ENCODE results near the gene INSM2. TPM values are rescaled to one million over a fixed set of nuclear protein-coding genes. Genes with fewer than 3 reads are reported as not detected.
A peak's percentile ranks its signal among the peaks of the same experiment; 100 is the strongest.

Gene INSM2, protein sequence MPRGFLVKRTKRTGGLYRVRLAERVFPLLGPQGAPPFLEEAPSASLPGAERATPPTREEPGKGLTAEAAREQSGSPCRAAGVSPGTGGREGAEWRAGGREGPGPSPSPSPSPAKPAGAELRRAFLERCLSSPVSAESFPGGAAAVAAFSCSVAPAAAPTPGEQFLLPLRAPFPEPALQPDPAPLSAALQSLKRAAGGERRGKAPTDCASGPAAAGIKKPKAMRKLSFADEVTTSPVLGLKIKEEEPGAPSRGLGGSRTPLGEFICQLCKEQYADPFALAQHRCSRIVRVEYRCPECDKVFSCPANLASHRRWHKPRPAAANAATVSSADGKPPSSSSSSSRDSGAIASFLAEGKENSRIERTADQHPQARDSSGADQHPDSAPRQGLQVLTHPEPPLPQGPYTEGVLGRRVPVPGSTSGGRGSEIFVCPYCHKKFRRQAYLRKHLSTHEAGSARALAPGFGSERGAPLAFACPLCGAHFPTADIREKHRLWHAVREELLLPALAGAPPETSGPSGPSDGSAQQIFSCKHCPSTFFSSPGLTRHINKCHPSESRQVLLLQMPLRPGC
- total RNA-seq = not detected in 2 replicates
- not detected for polyA plus RNA-seq (2012)

DNA sequence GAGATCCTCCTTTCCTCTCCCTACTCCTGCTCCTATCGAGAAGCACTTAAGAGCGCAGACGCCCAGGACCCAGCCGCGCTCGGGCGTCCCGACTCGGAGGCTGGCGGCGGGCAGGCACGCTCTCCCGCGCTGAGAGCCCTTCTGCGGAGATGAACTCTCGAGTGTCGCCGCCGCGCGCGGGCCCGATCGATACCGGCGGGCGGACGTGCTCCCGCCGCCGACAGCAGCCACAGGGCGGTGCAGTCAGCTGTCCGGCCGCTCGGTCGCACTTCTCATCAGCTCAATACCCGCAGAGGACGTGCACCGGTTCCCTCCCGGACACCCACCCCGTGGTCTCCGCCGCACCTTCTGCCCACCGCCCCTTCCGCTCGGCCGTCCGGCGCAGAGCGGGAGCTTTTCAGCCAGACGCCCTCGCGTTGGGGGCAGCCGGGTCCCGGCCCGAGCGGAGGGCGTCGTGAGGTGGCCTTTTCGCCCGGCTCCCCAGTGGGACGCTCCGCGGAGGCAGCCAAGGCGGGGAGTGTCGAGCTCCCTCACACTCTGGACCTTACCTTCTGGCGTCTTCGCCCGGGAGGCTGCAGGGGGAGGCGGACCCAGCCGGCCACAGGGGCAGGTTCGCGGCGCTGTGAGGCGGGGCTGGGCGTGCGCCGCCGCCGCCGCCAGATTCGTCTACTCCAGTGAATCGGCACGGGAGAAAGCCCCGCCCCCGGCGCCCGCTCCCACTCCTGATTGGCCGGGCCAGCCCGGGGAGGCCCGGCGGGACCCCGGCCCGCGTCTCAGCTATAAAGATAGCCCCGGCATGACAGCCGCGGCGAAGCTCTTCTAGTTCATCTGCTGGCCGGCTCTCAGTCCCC lies at the start of gene INSM2:
Gene INSM2, plus strand, starts transcription at position 808 of the 851 bp plus-strand sequence. CDS start 89 bp downstream, outside the sequence.
- peak; percentile 67 for DNase-seq (ENCODE audit: low read depth)

DNA sequence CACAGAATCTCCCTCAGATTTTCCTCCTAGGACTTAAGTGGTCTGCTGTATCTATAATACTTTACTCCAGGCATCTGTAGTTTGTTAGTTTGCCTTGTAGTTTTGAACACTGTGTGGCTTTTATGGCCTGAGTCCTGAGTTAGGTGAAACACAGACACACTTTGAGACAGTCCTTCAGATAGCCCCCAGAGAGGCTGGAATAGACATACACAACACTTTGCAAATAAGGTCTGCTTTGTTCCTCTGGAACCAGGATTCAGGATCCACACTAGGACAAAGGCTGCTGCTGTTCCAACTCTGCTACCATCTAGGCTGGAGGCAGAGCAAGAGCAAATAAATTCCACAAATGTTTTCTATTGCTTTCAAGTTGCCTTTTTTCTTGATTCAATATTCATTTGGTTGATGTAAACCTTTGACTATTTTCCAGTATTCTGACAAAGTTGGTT lies 41.4 kb upstream of the INSM2 start:
- DNase-seq (ENCODE audit: low read depth) = no peak

DNA sequence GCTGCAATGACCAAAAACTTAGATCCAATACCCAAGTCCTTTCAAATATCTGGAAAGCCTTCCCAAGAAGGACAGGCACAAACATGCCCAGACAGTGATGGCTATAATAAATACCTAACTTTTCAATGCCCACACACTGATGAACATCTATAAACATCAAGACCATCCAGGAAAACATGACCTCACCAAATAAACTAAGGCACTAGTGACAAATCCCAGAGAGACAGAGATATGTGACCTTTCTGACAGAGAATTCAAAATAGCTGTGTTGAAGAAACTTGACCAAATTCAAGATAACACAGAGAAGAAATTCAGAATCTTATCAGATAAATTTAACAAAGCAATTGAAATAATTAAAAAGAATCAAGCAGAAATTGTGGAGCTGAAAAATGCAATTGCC lies 38.7 kb upstream of the INSM2 start:
- no peak for DNase-seq (ENCODE audit: low read depth)

DNA sequence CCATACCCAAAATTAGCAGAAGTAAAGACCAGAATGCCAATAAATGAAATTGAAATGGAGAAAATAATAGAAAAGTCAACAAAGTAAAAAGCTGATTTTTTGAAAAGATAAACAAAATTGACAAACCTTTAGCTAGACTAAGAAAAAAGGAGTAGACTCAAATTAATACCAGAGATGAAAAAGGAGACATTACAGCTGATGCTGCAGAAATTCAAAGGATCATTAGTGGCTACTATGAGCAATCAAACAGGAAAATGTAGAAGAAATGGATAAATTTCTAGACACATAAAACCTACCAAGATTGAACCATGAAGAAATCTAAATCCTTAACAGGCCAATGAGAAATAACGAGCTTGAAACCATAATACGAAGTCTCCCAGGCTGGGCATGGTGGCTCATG lies 34.8 kb upstream of the INSM2 start:
- no peak for DNase-seq (ENCODE audit: low read depth)

DNA sequence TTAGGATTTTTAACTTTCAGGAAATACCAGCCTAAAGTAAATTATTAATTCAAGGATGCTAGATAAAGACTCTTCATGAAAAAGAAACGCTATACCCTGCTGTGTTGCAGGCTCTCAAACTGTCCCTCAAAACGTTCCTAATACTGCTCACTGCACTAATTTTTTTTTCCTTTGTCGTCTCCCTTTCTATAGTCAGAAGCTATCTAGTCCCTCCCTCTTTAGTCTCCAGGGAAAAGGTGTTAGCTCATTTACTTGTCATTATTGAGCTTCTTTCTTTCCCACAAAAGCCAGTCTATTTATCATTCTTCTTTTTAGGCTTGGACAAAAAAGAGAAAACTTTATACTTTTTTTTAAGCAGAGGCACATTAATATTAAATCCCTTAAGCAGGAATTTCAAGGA lies 30.3 kb upstream of the INSM2 start:
- DNase-seq (ENCODE audit: low read depth) = no peak

DNA sequence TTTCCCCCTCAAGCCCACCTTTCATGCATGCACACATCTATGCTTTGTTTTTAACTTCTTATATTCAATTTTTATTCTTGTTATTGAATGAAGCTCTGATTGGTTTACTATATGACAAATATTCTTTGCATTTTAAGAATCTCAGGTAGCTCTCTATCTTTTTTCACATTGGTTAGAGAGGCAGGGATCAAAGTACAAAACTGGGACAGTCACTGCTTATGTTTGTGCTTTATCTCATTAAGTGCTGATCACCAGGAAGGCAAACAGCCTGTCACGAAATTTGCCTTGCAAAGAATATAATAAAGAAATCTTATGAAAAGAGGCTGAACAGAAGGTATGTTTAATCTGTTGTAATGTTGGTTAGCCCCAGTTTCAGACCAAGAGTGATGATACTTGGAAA lies 29.7 kb upstream of the INSM2 start:
- no peak for DNase-seq (ENCODE audit: low read depth)

DNA sequence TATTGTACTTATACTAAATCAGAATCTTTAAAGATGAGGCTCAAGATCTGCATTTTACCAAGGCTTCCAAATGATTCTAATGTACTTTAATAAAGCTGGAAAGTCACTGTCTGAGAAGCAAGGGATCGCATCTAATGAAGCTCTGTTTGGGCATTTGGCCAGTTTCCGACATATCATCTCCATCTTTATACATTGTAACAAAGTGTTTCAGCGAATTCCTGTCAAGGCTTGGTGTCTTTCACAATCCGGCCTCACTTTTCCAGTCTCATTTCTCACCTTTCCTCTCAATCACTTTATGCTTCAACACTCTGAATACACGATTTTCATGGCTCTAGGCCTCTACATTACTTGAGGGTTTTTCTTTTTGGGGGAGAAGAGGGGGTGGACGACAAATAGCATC lies 27.5 kb upstream of the INSM2 start:
- no peak for DNase-seq (ENCODE audit: low read depth)

DNA sequence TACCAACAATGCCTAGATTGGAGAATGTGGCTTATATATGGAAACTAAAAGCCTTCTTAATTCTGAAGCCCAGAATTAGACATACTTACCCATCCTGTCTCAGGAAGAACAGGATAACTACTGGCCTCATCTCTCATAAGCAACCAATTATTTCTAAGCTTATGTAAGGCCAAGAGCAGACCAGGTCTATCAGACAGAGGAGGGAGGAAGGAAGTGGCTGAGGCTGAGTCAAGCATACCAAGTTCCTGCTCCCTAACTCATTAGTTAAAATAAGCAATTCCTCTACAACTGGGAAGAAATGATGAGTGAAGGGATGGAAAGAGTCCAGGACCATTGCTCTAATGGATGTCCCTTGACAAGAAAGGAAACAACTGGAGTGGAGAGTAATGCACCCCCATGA lies 27.0 kb upstream of the INSM2 start:
- no peak for DNase-seq (ENCODE audit: low read depth)

DNA sequence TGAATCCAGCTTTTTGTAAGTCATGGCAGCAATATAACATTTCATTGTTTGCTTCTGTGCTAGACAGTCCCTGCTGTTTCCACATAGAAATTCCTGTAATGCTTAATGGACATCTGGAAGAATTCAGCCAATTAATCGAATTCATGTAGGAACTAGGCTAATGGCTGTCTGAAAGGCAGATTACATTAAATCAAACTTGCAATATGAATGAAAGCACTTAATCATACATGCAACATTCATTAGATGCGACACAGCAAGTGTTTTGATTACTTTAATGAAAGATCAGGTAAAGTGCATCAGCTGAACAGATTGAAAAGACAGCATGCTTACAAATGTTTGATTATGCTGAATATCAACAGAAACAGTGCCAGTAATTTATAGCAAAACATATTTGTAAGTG lies 24.1 kb upstream of the INSM2 start:
- no peak for DNase-seq (ENCODE audit: low read depth)

DNA sequence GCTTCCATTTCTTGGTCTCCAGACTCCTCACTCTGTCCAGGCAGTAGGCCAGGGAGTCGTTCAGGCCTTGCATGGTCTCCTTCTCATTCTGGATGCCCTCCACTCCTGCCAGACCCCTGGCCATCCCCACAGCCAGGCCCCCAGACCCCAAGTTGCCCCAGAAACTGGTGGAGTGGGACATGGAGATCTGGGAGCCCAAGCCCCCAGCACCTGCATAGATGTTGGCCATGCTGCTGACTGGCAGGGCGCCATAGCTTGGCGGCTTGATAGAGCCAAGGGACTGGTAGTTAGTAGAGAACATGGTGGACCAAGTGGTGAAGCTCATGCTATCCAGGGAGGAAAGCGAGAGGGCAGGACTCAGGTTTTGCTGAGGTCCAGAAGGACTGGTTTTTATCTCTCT lies 21.2 kb upstream of the INSM2 start:
- DNase-seq (ENCODE audit: low read depth) = no peak

DNA sequence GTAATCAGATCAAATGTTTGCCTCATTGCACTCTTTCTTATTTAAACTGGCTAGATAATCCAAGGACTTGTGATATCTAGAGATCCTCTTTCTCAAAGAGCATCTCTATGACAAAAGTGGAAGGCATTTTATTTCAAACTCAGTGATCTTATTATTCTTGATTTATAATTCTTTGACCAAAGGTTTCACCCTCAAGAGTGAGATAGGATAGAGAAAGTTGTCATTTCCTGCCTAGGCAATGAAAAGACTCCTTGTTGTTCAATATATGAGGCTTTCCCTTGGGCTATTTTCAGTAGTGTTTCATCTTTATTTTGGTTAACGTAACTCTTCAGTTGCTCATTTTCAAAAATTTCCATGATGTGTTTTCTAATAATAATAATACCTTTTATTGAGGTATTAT lies 18.0 kb upstream of the INSM2 start:
- DNase-seq (ENCODE audit: low read depth) = no peak

DNA sequence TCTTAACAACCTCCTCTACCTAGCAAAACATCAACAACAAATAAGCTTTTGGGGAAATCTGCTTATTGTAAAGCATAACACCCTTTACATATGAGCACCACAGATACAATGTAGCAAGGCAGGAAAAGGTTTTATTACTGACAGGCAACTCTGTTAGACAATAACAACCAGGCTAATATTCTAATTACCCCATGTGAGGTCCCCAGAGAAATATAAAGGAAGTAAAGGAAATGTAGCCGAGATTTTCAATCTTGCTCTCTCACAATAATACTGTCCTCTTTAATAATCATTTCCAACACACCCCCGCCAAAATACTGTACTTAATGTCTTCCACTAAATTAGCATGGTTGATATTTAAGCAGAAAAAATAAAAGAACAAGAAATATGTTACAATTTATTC lies 14.0 kb upstream of the INSM2 start:
- no peak for DNase-seq (ENCODE audit: low read depth)

DNA sequence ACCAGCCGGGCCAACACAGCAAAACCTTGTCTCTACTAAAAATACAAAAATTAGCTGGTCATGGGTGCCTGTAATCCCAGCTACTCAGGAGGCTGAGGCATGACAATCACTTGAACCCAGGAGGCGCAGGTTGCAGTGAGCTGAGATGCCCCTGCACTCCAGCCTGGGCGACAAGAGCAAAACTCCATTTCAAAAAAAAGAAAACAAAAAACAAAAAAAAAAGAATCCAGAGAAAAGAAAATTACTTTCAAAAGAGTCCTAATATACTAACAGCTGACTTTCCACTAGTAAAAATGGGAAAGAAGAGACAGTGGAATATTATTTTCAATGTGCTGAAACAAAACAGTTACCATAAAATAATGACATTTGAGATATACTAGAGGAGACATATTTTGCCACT lies 8.3 kb upstream of the INSM2 start:
- DNase-seq (ENCODE audit: low read depth) = no peak

DNA sequence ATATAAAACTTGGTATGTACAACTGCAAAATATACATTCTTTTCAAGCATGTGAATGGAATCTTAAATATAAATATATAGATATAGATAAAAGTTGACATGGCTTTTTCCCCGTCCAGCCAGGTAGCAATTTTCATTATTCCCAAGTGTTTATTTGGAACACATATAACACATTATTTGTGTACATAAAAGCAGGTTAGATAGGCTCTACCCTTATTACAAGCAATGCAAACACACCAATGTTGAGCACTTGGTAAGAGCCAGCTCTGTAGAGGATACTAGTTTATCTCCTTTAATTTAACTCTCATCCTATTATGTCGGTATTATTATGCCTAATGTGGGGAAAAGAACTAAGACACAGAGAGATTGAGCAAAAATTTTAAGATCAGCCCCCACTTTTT lies 7.0 kb upstream of the INSM2 start:
- DNase-seq (ENCODE audit: low read depth) = no peak

DNA sequence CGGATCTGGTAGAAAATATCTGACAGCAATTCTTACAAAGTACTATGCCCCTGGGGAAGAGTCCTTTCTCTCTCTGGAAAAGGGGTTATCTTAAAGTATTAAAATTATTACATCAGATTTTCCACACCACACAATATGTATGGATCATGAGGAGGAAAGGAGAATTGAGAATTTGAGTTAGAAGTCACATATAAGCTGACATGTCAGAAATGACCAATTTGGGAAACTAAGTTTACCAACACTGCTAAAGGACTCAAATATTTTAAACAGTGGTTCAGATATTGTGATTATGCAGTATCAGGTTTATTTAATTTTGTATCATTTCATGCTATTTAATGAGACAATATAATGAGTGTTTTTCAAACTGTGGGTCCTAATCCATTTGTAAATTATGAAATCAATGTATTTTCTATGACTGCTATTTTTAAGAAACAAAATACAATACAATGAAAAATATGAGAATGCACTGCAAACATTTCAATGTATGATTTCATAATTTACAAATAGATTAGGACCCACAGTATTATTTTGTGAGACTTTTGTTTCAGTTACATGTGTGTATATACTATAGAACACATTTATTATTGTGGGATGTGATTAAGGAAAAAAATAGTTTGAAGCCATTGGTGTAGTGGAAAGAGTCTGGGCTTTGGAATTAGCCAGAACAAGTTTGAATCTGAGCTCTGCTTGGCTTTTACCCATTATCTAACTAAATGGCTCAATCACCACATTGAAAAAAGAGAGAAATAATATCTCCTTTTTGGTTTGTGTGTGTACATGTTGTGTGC lies 1.8 kb upstream of the INSM2 start:
- DNase-seq (ENCODE audit: low read depth) = no peak

DNA sequence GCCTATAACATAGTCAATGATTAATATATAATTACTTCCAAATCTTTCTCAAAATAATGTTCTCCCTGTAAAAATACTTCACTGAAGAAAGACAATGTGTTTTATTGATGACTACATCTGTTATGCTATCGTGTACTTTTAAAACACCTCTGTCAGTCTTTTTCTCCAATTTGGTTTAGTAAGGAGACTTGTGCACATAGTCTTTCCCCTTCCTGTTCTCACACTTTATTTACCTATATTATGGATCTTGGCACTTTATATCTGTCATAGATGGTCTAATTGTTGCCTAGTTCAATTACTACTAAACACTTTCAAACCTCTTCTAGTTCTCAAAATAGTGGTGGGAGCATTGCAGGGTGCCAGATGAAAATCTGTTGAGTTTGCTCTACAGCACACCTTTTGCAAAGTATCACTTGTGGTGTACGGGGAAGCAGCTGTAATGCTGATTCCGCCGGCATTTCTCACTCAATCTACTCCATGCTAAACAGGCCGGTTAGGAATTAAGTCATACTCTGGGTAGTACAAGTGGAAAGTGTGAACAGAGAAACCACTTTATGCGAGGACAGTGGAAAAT lies 1.1 kb upstream of the INSM2 start:
- no peak for DNase-seq (ENCODE audit: low read depth)

DNA sequence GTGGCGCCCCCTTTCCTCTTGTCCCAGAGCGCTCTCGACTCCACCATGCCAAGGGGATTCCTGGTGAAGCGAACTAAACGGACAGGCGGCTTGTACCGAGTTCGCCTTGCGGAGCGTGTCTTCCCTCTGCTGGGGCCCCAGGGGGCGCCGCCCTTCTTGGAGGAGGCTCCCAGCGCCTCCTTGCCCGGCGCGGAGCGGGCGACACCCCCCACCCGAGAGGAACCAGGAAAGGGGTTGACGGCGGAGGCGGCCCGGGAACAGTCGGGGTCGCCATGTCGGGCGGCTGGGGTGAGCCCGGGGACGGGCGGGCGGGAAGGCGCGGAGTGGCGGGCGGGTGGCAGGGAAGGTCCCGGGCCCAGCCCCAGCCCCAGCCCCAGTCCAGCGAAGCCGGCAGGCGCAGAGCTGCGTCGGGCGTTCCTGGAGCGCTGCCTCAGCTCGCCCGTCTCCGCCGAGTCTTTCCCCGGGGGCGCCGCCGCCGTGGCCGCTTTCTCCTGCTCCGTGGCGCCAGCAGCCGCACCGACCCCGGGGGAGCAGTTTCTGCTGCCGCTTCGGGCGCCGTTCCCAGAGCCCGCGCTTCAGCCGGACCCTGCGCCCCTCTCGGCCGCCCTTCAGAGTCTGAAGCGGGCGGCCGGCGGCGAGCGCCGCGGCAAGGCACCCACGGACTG lies 376 bp downstream of the INSM2 start:
- DNase-seq (ENCODE audit: low read depth) = no peak

DNA sequence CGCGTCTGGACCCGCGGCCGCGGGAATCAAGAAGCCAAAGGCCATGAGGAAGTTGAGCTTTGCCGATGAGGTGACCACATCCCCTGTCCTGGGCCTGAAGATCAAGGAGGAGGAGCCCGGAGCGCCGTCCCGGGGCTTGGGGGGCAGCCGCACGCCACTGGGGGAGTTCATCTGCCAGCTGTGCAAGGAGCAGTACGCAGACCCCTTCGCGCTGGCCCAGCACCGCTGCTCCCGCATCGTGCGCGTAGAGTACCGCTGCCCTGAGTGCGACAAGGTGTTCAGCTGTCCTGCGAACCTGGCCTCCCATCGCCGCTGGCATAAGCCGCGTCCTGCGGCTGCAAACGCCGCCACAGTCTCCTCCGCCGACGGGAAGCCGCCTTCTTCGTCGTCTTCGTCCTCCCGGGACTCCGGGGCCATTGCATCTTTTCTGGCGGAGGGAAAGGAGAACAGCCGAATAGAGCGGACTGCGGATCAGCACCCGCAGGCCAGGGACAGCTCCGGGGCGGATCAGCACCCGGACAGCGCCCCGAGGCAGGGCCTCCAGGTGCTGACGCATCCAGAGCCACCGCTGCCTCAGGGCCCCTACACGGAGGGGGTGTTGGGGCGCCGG lies 1.0 kb downstream of the INSM2 start:
- DNase-seq (ENCODE audit: low read depth) = peak; percentile 69

DNA sequence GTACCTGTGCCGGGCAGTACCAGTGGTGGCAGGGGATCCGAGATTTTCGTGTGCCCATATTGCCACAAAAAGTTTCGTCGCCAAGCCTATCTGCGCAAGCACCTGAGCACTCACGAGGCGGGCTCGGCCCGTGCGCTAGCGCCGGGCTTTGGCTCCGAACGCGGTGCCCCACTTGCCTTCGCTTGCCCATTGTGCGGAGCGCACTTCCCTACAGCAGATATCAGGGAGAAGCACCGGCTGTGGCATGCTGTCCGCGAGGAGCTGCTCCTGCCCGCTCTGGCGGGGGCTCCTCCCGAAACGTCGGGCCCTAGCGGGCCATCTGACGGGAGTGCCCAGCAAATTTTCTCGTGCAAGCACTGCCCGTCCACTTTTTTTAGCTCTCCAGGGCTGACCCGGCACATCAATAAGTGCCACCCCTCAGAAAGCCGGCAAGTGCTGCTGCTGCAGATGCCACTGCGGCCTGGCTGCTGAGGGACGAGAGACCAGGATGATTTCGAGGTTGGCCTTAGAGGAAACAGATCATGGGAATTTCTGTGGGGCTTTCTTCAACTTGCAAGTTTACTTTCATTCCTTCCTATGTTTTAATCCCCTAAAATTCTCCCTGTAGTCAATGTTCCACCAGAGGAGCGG lies 1.6 kb downstream of the INSM2 start:
- no peak for DNase-seq (ENCODE audit: low read depth)
